HG02852 (cell line): ENCODE results near the gene SCFD2.
"Not testable (repeated sequence)": the region's sequence is repeated elsewhere in the genome, so short reads cannot be mapped to it uniquely, and the experiment has no call there.

Experiments used
- ATAC-seq: cut with Tn5 transposase; IDR thresholded peaks from one replicate; pipeline ENCODE4 v1.9.1; 2021; ENCODE audit warnings: mild to moderate bottlenecking, moderate library complexity; ENCODE audit not compliant: unreplicated experiment

Gene SCFD2

DNA sequence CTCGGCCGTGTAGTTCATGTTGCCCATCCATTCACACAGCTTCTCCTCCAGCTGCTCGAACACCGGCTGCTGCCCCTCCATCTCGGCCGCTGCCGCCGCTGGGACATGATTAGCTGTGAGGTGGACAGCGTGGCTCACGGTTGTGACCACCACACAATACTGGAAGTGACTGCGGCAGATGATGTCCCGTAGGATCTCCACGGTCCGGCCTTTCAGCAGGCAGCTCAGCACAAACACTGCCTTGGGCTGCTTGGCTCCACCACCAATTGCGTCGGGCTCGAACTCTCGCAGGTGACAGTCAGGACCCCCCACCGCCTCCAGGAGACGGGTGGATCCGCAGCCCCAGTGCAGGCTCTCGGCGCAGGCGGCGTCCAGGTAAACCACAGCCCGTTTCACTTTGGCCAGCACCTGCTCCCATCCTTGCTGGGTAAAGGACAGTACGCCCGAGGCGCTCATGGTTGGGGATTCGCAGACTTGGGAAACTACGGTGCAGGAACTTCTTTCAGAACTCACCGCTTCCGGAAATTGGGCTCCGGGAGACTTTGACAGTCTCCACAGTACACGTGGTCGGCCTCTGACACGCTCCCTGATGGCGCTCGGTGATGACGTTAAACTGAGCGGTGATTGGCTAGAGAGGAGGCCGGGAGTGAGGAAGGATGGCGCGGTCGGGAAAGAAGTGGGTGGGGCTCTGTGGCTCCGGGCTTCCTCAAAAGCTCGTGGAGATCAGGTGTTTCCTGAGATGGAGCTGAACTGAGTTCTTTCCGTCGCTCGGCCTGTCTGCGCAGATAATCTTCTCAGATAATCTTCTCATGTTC is at the start of gene SCFD2:
SCFD2 (minus strand) TSS at position 576 of the 815 bp plus-strand sequence.
- ATAC-seq, result peak; percentile 97

GRCh38 chr4:53409479-53409878 is 43.6 kb upstream of the SCFD2 start:
- ATAC-seq, result not testable (repeated sequence)

GRCh38 chr4:53380221-53380620 is 14.4 kb upstream of the SCFD2 start:
- ATAC-seq, result no peak

DNA sequence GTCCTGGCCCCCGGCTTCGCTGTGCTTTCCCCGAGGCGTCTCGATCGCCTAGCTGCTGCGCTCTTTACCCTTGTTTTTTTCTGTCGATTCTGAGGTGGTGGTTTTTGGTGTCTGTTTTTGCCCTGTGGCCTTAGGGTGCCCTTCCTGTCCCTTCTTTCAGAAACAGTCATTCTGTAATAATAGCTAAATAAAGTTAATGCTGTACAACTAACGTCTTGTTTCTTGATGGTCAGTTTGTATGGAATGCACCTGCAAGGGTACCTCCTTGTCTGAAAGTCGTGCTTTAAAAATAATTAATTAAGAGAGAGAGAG is 12.3 kb upstream of the SCFD2 start:
- no peak for ATAC-seq

- ATAC-seq, result peak; percentile 86
Measured at GRCh38 chr4:53377319-53378170, 11.7 kb upstream of the SCFD2 start, which contains the start of gene FIP1L1. Gene FIP1L1, plus strand, starts transcription at chr4:53377641. Its CDS starts 198 bp downstream, at chr4:53377839.

GRCh38 chr4:53376900-53377299 is 11.0 kb upstream of the SCFD2 start:
- ATAC-seq, result no peak

GRCh38 chr4:53374777-53375258 is 9.0 kb upstream of the SCFD2 start:
- ATAC-seq, result no peak

DNA sequence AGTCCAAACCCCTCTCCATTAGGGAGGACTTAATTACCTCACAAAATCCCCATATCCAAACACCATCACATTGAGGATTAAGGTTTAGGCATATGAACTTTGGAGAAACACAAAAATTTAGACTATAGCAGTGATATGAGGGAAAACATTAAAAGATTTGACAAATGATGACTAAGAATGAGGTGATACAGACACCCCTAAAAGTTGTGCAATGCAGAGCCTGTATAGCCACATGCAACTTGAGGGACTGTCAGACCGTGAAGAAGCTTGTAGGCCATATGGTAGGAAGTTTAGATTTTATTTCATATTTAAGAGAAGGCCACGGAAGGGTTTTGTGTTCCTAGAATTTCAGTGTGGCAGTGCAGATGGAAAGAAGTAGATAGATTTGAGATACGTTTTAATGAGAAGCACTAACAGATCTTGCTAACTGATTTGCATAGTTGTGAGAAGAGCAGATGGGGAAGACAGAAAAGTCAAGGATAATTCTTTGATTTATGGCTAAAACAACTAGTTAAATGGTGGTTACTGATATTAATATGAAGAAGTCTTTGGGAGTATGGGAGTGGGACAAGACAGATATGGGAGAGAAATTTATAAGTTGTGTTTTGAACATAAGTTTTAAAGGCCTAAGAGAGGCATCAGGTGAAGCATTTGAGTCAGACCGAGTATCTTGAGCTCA is 6.1 kb upstream of the SCFD2 start:
- no peak for ATAC-seq

DNA sequence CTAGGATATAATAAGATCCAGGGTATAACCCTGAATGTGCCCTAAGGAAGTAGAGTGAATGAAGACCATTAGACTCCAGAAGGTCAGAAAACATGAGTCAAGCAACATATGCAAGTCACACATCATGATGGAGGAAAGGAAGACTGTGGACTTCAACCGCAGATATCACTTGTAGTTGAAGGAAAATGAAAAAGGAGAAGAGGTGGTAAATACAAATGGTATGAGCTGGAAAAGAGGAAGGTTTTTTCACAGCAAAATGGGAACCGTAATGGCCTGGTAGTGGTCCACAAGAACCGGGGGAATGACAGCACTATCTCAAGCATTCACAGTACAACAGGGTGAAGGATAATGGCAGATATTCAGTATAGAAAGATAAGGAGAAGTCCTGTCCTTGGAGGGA is 5.2 kb upstream of the SCFD2 start:
- no peak for ATAC-seq

- no peak for ATAC-seq
Measured at GRCh38 chr4:53367721-53368120, 1.9 kb upstream of the SCFD2 start.

DNA sequence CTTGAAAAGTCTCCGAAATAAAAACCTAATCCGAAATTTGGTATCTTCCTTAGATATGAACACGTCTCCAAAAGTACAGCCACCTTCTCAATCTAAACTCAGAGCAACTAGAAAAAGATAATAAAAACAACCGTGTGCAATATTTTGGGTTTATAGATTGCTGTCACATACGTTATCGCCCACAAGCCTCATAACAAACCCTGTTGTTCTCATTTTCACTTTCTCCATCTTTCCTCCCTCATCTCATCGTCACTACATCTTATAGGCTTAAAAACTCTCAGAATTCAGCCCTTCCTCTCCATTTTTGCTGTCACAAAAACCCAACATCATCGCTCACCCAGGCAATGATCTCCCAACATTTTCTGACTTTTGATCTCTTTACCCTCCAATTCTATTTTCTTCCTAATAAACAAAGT is 448 bp upstream of the SCFD2 start:
- no peak for ATAC-seq

GRCh38 chr4:53365121-53365485 is 758 bp downstream of the SCFD2 start:
- ATAC-seq, result peak; percentile 16

- no peak for ATAC-seq
Measured at GRCh38 chr4:53364624-53365023, 1.2 kb downstream of the SCFD2 start.

GRCh38 chr4:53362093-53362492 is 3.8 kb downstream of the SCFD2 start:
- ATAC-seq, result no peak

DNA sequence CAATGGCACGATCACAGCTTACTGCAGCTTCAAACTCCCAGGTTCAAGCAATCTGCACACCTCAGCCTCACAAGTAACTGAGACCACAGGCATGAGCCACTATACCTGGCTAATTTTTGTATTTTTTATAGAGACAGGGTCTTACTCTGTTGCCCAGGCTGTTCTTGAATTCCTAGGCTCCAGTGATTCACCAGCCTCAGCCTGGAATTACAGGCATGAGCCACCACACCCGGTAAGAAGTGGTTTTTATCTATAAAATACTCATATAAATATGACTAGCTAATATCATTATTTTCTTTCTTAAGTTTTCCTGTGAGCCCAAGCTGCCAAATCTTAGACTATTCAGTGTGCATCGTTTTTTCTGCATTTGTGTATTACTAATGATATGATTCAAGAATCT is 4.4 kb downstream of the SCFD2 start:
- ATAC-seq, result no peak

GRCh38 chr4:53355930-53356521 is 9.8 kb downstream of the SCFD2 start:
- no peak for ATAC-seq

GRCh38 chr4:53354012-53354722 is 11.7 kb downstream of the SCFD2 start:
- ATAC-seq, result no peak

GRCh38 chr4:53349091-53349491 is 16.8 kb downstream of the SCFD2 start:
- no peak for ATAC-seq

DNA sequence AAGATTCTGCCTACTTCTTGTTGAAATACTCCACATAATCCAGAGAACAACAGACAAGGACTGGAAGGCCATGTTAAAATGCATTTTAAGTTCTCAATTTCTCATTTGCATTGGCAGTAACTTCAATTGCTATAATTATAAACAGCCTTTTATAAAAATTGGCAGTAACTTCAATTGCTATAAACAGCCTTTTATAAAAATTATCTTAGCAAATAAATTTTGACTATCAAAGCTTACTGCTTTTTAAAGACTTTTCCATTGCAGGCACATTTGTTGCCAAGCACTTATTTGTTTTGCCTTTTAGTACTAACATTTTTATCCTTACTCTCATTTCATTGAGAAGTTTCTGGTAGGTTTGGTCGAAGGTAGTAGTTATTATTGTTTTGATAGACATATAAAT is 17.8 kb downstream of the SCFD2 start:
- ATAC-seq, result no peak
